Measurements from ENCODE around the gene ASCC1.

DNA sequence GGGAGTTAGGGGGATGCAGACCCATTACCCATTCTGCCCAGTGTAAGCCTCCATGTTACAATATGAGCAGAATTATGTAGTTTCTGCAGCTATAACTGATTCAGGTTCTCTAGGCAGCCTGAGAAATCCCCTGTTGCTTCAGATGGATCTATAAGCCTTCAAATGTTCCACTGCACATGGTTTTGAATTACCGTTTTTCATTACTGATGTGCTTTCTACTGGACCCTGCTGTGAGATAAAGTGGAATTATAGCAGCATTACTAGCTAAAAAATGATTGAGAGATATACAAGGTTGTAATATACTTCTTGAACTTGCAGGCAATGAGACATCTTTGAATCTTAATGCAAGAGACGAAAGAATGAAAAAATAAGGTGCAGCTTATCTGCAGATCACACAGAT lies 38.6 kb downstream of the ASCC1 start:
- TF ChIP-seq MYC (CRISPR knock-in tag; IDR thresholded peaks at IDR 0.05; ENCODE audit: borderline replicate concordance), result no peak
- TF ChIP-seq, protein P1, sequence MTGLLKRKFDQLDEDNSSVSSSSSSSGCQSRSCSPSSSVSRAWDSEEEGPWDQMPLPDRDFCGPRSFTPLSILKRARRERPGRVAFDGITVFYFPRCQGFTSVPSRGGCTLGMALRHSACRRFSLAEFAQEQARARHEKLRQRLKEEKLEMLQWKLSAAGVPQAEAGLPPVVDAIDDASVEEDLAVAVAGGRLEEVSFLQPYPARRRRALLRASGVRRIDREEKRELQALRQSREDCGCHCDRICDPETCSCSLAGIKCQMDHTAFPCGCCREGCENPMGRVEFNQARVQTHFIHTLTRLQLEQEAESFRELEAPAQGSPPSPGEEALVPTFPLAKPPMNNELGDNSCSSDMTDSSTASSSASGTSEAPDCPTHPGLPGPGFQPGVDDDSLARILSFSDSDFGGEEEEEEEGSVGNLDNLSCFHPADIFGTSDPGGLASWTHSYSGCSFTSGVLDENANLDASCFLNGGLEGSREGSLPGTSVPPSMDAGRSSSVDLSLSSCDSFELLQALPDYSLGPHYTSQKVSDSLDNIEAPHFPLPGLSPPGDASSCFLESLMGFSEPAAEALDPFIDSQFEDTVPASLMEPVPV (CRISPR knock-in tag; IDR thresholded peaks at IDR 0.05), result no peak
- TF ChIP-seq EZH2 (conservative IDR thresholded peaks at IDR 0.05; ENCODE audit: low read depth, low read length), result no peak
- TF ChIP-seq, protein P2, sequence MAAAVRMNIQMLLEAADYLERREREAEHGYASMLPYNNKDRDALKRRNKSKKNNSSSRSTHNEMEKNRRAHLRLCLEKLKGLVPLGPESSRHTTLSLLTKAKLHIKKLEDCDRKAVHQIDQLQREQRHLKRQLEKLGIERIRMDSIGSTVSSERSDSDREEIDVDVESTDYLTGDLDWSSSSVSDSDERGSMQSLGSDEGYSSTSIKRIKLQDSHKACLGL (CRISPR knock-in tag; IDR thresholded peaks at IDR 0.05), result no peak
- TF ChIP-seq, protein P3, sequence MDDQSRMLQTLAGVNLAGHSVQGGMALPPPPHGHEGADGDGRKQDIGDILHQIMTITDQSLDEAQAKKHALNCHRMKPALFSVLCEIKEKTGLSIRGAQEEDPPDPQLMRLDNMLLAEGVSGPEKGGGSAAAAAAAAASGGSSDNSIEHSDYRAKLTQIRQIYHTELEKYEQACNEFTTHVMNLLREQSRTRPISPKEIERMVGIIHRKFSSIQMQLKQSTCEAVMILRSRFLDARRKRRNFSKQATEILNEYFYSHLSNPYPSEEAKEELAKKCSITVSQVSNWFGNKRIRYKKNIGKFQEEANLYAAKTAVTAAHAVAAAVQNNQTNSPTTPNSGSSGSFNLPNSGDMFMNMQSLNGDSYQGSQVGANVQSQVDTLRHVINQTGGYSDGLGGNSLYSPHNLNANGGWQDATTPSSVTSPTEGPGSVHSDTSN (CRISPR knock-in tag; IDR thresholded peaks at IDR 0.05; ENCODE audit: borderline replicate concordance), result no peak
- no peak for TF ChIP-seq NBN (conservative IDR thresholded peaks at IDR 0.05)
- TF ChIP-seq, protein P4, sequence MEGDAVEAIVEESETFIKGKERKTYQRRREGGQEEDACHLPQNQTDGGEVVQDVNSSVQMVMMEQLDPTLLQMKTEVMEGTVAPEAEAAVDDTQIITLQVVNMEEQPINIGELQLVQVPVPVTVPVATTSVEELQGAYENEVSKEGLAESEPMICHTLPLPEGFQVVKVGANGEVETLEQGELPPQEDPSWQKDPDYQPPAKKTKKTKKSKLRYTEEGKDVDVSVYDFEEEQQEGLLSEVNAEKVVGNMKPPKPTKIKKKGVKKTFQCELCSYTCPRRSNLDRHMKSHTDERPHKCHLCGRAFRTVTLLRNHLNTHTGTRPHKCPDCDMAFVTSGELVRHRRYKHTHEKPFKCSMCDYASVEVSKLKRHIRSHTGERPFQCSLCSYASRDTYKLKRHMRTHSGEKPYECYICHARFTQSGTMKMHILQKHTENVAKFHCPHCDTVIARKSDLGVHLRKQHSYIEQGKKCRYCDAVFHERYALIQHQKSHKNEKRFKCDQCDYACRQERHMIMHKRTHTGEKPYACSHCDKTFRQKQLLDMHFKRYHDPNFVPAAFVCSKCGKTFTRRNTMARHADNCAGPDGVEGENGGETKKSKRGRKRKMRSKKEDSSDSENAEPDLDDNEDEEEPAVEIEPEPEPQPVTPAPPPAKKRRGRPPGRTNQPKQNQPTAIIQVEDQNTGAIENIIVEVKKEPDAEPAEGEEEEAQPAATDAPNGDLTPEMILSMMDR (CRISPR knock-in tag; IDR thresholded peaks at IDR 0.05), result no peak
- TF ChIP-seq ZBTB21 (CRISPR knock-in tag; IDR thresholded peaks at IDR 0.05), result no peak
- TF ChIP-seq, protein P5, sequence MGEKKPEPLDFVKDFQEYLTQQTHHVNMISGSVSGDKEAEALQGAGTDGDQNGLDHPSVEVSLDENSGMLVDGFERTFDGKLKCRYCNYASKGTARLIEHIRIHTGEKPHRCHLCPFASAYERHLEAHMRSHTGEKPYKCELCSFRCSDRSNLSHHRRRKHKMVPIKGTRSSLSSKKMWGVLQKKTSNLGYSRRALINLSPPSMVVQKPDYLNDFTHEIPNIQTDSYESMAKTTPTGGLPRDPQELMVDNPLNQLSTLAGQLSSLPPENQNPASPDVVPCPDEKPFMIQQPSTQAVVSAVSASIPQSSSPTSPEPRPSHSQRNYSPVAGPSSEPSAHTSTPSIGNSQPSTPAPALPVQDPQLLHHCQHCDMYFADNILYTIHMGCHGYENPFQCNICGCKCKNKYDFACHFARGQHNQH (CRISPR knock-in tag; IDR thresholded peaks at IDR 0.05), result no peak
- no peak for TF ChIP-seq FOXA1 (IDR thresholded peaks at IDR 0.05)
- TF ChIP-seq FOXA1 (CRISPR knock-in tag; IDR thresholded peaks at IDR 0.05), result no peak
- TF ChIP-seq, protein P6, sequence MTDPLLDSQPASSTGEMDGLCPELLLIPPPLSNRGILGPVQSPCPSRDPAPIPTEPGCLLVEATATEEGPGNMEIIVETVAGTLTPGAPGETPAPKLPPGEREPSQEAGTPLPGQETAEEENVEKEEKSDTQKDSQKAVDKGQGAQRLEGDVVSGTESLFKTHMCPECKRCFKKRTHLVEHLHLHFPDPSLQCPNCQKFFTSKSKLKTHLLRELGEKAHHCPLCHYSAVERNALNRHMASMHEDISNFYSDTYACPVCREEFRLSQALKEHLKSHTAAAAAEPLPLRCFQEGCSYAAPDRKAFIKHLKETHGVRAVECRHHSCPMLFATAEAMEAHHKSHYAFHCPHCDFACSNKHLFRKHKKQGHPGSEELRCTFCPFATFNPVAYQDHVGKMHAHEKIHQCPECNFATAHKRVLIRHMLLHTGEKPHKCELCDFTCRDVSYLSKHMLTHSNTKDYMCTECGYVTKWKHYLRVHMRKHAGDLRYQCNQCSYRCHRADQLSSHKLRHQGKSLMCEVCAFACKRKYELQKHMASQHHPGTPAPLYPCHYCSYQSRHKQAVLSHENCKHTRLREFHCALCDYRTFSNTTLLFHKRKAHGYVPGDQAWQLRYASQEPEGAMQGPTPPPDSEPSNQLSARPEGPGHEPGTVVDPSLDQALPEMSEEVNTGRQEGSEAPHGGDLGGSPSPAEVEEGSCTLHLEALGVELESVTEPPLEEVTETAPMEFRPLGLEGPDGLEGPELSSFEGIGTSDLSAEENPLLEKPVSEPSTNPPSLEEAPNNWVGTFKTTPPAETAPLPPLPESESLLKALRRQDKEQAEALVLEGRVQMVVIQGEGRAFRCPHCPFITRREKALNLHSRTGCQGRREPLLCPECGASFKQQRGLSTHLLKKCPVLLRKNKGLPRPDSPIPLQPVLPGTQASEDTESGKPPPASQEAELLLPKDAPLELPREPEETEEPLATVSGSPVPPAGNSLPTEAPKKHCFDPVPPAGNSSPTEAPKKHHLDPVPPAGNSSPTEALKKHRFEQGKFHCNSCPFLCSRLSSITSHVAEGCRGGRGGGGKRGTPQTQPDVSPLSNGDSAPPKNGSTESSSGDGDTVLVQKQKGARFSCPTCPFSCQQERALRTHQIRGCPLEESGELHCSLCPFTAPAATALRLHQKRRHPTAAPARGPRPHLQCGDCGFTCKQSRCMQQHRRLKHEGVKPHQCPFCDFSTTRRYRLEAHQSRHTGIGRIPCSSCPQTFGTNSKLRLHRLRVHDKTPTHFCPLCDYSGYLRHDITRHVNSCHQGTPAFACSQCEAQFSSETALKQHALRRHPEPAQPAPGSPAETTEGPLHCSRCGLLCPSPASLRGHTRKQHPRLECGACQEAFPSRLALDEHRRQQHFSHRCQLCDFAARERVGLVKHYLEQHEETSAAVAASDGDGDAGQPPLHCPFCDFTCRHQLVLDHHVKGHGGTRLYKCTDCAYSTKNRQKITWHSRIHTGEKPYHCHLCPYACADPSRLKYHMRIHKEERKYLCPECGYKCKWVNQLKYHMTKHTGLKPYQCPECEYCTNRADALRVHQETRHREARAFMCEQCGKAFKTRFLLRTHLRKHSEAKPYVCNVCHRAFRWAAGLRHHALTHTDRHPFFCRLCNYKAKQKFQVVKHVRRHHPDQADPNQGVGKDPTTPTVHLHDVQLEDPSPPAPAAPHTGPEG (CRISPR knock-in tag; IDR thresholded peaks at IDR 0.05), result no peak
- TF ChIP-seq, protein P7, sequence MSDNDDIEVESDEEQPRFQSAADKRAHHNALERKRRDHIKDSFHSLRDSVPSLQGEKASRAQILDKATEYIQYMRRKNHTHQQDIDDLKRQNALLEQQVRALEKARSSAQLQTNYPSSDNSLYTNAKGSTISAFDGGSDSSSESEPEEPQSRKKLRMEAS (IDR thresholded peaks at IDR 0.05), result no peak
- TF ChIP-seq CHD2 (IDR thresholded peaks at IDR 0.05; ENCODE audit: low read depth, low read length), result no peak
- no peak for TF ChIP-seq ZNF282 (IDR thresholded peaks at IDR 0.05; ENCODE audit: partially characterized antibody)

All from HepG2 (cell line).